Eye (tissue), 1 donor: ENCODE data around the gene NUP188.
"Not testable (repeated sequence)": the region's sequence is repeated elsewhere in the genome, so short reads cannot be mapped to it uniquely, and the experiment has no call there.

ENCODE experiments used
- DNase-seq: peaks from one replicate; pipeline ENCODE4 v3.0.0-alpha.2; 2015

The NUP188 gene

GRCh38 chr9:128916745-128917144, 30.8 kb upstream of the NUP188 start:
- no peak for DNase-seq

- DNase-seq: peak; percentile 64
Measured at GRCh38 chr9:128917151-128917849, 30.2 kb upstream of the NUP188 start.

GRCh38 chr9:128918921-128919320, 28.6 kb upstream of the NUP188 start:
- DNase-seq: no peak

- no peak for DNase-seq
Measured at GRCh38 chr9:128919402-128920089, 28.0 kb upstream of the NUP188 start.

GRCh38 chr9:128920381-128921058, 27.0 kb upstream of the NUP188 start, which contains the start of gene PHYHD1:
Gene PHYHD1 (plus strand): TSS chr9:128920982. CDS start chr9:128922324, 1,342 bp downstream.
- DNase-seq: peak; percentile 49

GRCh38 chr9:128921881-128922763, 25.4 kb upstream of the NUP188 start:
- peak; percentile 90 for DNase-seq

GRCh38 chr9:128923493-128923883, 24.0 kb upstream of the NUP188 start:
- DNase-seq: no peak

GRCh38 chr9:128927731-128928411, 19.6 kb upstream of the NUP188 start:
- DNase-seq: peak; percentile 83

- no peak for DNase-seq
Measured at GRCh38 chr9:128928624-128929023, 18.9 kb upstream of the NUP188 start.

- DNase-seq: no peak
Measured at GRCh38 chr9:128929560-128929959, 17.9 kb upstream of the NUP188 start.

- DNase-seq: no peak
Measured at GRCh38 chr9:128933731-128934130, 13.8 kb upstream of the NUP188 start.

- DNase-seq: no peak
Measured at GRCh38 chr9:128936171-128936865, 11.2 kb upstream of the NUP188 start.

GRCh38 chr9:128937310-128938165, 10.0 kb upstream of the NUP188 start:
- no peak for DNase-seq

- DNase-seq: no peak
Measured at GRCh38 chr9:128940271-128940921, 7.1 kb upstream of the NUP188 start.

- DNase-seq: no peak
Measured at GRCh38 chr9:128940946-128941755, 6.3 kb upstream of the NUP188 start.

- no peak for DNase-seq
Measured at GRCh38 chr9:128943832-128944620, 3.5 kb upstream of the NUP188 start.

GRCh38 chr9:128944966-128945365, 2.5 kb upstream of the NUP188 start:
- not testable (repeated sequence) for DNase-seq

- DNase-seq: no peak
Measured at GRCh38 chr9:128945798-128946501, 1.5 kb upstream of the NUP188 start.
